Kidney capillary endothelial cell (primary cell): Measurements from ENCODE around the gene CPNE2.

Source experiments
- DNase-seq: peaks from one replicate; pipeline ENCODE4 v3.0.0-alpha.2; 2018; ENCODE audit warnings: low spot score

Gene CPNE2

DNA sequence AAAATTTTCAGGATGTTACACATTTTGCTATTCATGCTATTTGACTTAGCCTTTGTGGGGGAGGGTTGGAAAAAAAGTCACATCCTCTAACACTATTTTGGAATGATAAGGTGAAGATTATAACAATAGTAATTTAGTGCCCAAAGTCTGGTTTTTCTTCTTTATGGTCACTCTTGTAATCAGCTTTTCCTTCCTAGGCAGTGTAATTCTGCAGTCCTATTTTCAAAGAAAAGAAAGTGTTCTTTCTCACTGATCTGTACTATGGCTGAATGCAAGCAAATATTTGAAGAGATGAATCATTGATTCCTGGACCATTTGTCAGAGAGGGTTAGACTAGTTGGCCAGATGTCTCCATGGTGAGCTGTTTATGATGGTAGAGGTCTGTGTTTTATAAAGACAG is 102.1 kb downstream of the CPNE2 start:
- DNase-seq: peak; percentile 96

DNA sequence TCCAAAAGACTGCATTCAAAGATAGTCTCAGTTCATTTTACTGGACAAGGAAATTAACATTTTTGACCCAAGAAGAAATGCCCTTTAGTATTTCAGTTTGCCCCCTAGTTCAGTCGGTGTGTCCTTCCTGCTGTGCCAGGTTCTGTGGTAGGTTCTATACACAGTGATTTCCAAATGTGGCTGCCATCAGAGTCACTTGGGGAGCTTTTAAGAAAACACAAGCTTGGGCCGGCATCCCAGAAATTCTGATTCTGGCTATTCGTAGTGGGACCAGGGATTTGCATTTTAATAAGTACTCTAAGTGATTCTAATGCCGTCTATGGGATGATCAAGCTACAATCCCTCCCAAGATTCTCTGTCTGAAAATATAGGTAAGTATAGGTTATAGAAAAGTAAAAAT is 103.9 kb downstream of the CPNE2 start:
- no peak for DNase-seq

GRCh38 chr16:57196753-57197152 is 104.4 kb downstream of the CPNE2 start:
- DNase-seq: no peak
